ENCODE results near the gene GRIN2B.

Gene GRIN2B

DNA sequence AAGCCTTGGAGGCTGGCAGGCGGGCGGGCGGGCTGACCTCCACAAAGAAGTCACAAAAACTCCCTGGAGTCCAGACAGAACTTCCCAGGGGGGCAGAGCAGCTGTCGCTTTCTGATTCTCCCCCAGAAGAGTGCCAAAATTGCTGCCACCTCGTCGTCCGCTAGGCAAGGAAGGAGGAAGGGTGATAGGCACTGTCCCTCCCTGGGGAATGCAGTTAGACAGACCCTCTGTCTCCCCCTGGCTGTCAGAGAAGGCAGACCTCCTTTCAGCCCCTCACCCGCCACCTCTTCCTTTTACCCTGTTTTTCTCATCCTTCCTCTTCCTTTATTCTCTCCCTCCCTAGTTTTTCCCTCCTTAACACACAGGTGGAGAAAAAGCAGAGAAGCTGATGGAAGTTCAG, 18.7 kb downstream of the GRIN2B start:
- Histone ChIP-seq H3K36me3 (ENCODE audit: low read depth) (no peaks in the 10 kb centered on the region), H3K27me3 (ENCODE audit: insufficient read depth, poor library complexity, severe bottlenecking) (no peaks in the 10 kb centered on the region), H3K9me3 (ENCODE audit: severe bottlenecking) (no peaks in the 10 kb centered on the region), H3K4me1 (ENCODE audit: insufficient read depth, poor library complexity, severe bottlenecking) (no peaks in the 10 kb centered on the region), H3K27ac (ENCODE audit: poor library complexity, severe bottlenecking) (no peak overlapping the region), H3K4me3 (ENCODE audit: severe bottlenecking) (no peak overlapping the region)
- DNase-seq (ENCODE audit: low spot score) (no peak), ATAC-seq (ENCODE audit: low read depth) (no peak)
- TF ChIP-seq, protein P1, sequence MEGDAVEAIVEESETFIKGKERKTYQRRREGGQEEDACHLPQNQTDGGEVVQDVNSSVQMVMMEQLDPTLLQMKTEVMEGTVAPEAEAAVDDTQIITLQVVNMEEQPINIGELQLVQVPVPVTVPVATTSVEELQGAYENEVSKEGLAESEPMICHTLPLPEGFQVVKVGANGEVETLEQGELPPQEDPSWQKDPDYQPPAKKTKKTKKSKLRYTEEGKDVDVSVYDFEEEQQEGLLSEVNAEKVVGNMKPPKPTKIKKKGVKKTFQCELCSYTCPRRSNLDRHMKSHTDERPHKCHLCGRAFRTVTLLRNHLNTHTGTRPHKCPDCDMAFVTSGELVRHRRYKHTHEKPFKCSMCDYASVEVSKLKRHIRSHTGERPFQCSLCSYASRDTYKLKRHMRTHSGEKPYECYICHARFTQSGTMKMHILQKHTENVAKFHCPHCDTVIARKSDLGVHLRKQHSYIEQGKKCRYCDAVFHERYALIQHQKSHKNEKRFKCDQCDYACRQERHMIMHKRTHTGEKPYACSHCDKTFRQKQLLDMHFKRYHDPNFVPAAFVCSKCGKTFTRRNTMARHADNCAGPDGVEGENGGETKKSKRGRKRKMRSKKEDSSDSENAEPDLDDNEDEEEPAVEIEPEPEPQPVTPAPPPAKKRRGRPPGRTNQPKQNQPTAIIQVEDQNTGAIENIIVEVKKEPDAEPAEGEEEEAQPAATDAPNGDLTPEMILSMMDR (IDR thresholded peaks at IDR 0.05; ENCODE audit: poor library complexity, severe bottlenecking): no peak

DNA sequence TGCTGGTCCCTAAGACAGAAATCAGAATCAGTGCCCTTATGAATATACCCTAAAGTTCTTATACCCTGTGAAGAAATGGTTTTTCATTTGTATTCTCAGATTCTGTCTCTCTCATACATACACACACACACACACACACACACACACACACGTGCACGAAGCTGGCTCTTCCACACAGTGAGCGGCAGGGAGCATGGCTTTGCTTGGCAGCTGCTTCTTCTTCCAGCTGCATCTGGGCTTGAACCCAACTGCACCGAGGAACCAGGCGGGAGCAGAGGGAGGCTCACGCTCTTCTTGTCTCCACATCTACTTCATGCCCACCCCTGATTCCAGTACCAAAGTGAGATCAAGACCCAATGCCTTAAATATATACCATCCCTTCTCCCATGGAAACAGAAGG, 19.4 kb downstream of the GRIN2B start:
- DNase-seq (ENCODE audit: low spot score): no peak
- Histone ChIP-seq H3K4me3 (ENCODE audit: severe bottlenecking) (no peak overlapping the region), H3K9me3 (ENCODE audit: severe bottlenecking) (no peaks in the 10 kb centered on the region), H3K4me1 (ENCODE audit: insufficient read depth, poor library complexity, severe bottlenecking) (no peaks in the 10 kb centered on the region), H3K27ac (ENCODE audit: poor library complexity, severe bottlenecking) (no peak overlapping the region), H3K36me3 (ENCODE audit: low read depth) (no peaks in the 10 kb centered on the region), H3K27me3 (ENCODE audit: insufficient read depth, poor library complexity, severe bottlenecking) (no peaks in the 10 kb centered on the region)
- TF ChIP-seq, protein P1 (IDR thresholded peaks at IDR 0.05; ENCODE audit: poor library complexity, severe bottlenecking): no peak
- ATAC-seq (ENCODE audit: low read depth): no peak

DNA sequence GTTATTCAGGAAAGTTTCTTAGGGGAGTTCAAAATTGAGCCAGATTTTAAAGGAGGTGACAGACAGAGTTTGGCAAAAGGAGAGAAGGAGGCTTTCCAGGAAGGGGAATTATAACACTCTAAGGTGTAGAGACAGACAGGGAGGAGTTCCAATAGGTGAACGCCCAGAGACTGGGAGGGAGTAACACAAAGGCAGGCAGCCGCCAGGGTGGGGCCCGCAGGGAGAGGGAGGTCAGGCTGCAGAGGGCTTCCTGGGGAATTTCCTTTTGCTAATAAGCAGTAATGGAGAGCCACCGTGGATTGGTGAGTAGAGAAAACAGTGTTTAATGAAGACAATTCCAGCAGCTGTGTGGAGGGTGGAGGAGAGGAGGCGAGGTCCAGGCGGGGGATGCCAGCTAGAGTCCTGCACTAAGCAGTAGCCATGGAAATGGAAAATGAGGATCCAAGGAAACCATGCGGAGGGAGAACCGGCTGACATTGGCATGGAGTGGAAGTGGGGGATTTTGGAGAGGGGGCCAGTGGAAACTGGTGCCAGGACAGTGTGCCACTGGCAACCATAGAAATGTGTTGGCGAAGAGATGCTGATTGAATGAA, 22.2 kb downstream of the GRIN2B start:
- TF ChIP-seq, protein P1 (IDR thresholded peaks at IDR 0.05; ENCODE audit: poor library complexity, severe bottlenecking): no peak
- H3K4me3 ChIP-seq (ENCODE audit: severe bottlenecking): no peak overlapping the region
- no peak overlapping the region for H3K27ac ChIP-seq (ENCODE audit: poor library complexity, severe bottlenecking)
- no peaks in the 10 kb centered on the region for H3K4me1 ChIP-seq (ENCODE audit: insufficient read depth, poor library complexity, severe bottlenecking)
- no peaks in the 10 kb centered on the region for H3K36me3 ChIP-seq (ENCODE audit: low read depth)
- no peaks in the 10 kb centered on the region for H3K9me3 ChIP-seq (ENCODE audit: severe bottlenecking)
- DNase-seq (ENCODE audit: low spot score): no peak
- H3K27me3 ChIP-seq (ENCODE audit: insufficient read depth, poor library complexity, severe bottlenecking): no peaks in the 10 kb centered on the region
- ATAC-seq (ENCODE audit: low read depth): no peak

DNA sequence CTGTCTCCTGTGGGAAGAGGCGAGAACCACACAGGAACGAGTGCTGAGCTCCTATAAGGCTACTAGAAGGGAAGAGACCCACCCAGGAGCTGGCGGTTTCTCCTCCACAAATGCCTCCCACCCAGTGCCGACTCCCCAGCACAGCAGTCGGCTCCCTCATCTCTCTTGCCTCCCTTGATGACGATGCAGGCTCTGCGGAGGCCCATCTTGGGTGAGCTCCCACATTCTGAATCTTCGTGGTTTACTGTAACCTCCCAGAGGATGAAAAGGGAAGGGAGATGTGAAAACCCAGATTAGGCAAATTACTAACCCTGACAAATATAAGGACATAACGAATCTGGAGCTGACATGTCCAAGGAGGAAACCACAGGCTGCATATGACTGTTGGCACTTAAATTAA, 23.8 kb downstream of the GRIN2B start:
- Histone ChIP-seq H3K9me3 (ENCODE audit: severe bottlenecking) (no peaks in the 10 kb centered on the region), H3K27ac (ENCODE audit: poor library complexity, severe bottlenecking) (no peak overlapping the region), H3K27me3 (ENCODE audit: insufficient read depth, poor library complexity, severe bottlenecking) (no peaks in the 10 kb centered on the region), H3K4me1 (ENCODE audit: insufficient read depth, poor library complexity, severe bottlenecking) (no peaks in the 10 kb centered on the region), H3K36me3 (ENCODE audit: low read depth) (no peaks in the 10 kb centered on the region), H3K4me3 (ENCODE audit: severe bottlenecking) (no peak overlapping the region)
- DNase-seq (ENCODE audit: low spot score) (no peak), ATAC-seq (ENCODE audit: low read depth) (no peak)
- TF ChIP-seq, protein P1 (IDR thresholded peaks at IDR 0.05; ENCODE audit: poor library complexity, severe bottlenecking): no peak

DNA sequence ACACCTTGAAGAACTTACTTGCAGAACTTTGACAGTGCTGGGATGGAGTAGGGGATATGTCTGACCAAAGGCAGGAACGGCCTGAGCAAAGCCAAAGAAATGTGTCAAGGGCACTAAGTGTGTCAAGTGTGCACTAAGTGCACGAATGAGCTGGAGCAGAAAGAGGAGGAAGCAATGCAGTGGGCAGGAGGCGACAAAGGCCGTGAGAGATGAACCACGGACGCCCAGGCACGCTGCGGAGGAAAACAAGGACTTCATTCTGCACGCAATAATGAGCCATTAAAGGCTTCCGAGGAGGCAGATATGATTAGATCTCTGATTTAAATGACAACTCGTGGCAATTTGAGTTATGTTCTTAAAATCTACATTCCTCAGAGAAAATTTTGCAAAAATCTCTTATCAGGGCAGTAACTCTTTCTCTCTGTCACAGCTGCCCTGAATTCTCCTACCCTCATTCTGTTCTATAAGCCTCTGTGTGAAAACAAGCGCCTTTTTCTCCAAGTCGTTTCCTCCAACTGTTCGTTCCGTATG, 25.3 kb downstream of the GRIN2B start:
- no peaks in the 10 kb centered on the region for H3K27me3 ChIP-seq (ENCODE audit: insufficient read depth, poor library complexity, severe bottlenecking)
- H3K9me3 ChIP-seq (ENCODE audit: severe bottlenecking): no peaks in the 10 kb centered on the region
- no peaks in the 10 kb centered on the region for H3K36me3 ChIP-seq (ENCODE audit: low read depth)
- no peaks in the 10 kb centered on the region for H3K4me1 ChIP-seq (ENCODE audit: insufficient read depth, poor library complexity, severe bottlenecking)
- H3K27ac ChIP-seq (ENCODE audit: poor library complexity, severe bottlenecking): no peak overlapping the region
- DNase-seq (ENCODE audit: low spot score): no peak
- ATAC-seq (ENCODE audit: low read depth): no peak
- TF ChIP-seq, protein P1 (IDR thresholded peaks at IDR 0.05; ENCODE audit: poor library complexity, severe bottlenecking): no peak
- no peak overlapping the region for H3K4me3 ChIP-seq (ENCODE audit: severe bottlenecking)
